HG03354 (cell line): Measurements from ENCODE around the gene PAEP.
"Not testable (repeated sequence)": the region's sequence is repeated elsewhere in the genome, so short reads cannot be mapped to it uniquely, and the experiment has no call there.

ENCODE experiments used
- ATAC-seq: cut with Tn5 transposase; IDR thresholded peaks from one replicate; pipeline ENCODE4 v1.9.1; 2021; ENCODE audit warnings: mild to moderate bottlenecking; ENCODE audit not compliant: unreplicated experiment, poor library complexity, severe bottlenecking

Gene PAEP

GRCh38 chr9:135525241-135526088, 36.1 kb upstream of the PAEP start:
- no peak for ATAC-seq

DNA sequence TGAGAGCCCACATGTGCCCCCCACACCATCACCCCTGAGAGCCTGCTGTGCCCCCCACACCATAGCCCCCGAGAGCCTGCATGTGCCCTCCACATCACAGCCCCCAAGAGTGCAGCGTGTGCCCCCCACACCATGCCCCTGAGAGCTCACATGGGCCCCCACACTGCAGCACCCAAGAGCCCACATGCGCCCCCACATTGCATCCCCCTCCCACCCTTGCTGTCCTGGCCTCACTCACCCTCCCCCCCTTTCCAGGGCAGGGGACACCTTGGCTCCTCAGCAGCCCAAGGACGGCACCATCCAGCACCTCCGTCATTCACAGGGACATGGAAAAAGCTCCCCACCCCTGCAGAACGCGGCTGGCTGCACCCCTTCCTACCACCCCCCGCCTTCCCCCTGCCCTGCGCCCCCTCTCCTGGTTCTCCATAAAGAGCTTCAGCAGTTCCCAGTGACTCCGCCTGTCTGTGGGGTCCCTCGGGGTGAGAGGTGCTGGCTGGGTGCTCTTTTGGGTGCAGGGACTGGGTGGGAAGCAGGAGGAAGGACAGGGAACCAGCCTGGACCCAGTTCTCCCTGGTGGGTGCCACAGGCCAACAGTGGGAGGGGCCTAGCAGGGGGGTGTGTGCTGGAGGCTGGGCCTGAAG, 35.3 kb upstream of the PAEP start:
- ATAC-seq, result no peak

DNA sequence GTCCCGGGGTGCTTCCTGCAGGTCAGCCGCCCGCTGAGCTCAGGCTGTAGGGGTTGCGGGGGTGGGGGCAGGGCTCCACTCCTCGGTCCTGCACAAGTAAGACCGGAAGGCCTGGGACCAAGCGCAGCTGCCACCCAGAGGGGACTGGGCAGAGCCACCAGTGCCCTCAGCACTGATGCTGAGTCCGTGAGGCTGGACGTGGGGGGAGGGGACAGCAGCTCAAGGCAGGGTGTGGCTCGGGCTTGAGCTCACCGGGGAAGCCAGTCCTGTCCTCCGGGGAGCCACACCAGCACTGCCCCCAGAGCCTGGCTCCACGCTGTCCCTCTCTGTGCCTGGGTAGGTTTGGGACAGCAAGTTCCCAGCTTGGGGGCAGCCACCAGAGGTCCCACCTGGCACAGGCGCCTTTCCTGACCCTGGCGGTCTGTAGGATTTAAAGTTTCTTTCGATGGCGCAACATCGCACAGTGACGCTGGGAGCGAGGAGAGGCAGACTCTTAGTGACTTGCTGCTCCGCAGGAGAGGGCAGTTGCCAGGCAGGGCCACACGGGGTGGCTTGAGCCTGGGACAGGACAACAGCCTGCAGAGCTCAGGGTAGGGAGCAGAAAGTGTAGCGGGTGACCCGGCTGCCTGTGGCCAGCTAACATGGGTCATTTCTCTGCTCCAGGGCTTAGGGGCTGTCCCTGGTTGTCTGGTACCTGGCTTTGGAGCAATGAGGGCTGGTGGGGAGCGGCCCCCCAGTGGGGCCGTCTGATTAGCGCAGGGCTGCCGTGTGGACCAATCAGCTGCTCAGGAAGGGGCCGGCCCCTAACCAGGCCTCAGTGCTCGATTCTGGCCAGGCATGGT, 34.6 kb upstream of the PAEP start:
- no peak for ATAC-seq

- not testable (repeated sequence) for ATAC-seq
Measured at GRCh38 chr9:135528842-135529435, 32.6 kb upstream of the PAEP start.

- ATAC-seq, result no peak
Measured at GRCh38 chr9:135530146-135530545, 31.4 kb upstream of the PAEP start.

GRCh38 chr9:135531096-135531495, 30.5 kb upstream of the PAEP start:
- ATAC-seq, result no peak

- ATAC-seq, result no peak
Measured at GRCh38 chr9:135533113-135533512, 28.4 kb upstream of the PAEP start.

GRCh38 chr9:135533674-135534073, 27.9 kb upstream of the PAEP start:
- no peak for ATAC-seq

GRCh38 chr9:135534192-135534711, 27.3 kb upstream of the PAEP start:
- ATAC-seq, result not testable (repeated sequence)

DNA sequence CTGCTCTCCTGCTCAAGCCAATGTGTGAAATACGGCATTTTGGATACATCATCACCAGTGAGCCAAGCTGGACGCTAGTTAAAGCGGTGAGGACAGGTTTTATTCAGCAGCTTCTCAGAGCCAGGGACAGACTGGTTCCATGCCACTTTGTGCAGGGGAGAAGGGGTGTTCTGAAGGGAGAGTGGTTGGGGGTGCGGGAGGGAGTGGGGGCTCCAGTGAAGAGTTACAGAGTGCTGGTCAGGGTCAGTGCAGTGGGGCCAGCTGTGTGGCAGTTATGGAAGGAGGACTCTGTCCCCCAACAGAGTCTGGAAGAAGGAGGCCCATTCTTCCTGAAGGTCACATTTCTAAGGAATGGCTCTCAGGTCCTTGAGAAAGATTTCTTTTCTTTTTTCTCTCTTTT, 26.7 kb upstream of the PAEP start:
- not testable (repeated sequence) for ATAC-seq

DNA sequence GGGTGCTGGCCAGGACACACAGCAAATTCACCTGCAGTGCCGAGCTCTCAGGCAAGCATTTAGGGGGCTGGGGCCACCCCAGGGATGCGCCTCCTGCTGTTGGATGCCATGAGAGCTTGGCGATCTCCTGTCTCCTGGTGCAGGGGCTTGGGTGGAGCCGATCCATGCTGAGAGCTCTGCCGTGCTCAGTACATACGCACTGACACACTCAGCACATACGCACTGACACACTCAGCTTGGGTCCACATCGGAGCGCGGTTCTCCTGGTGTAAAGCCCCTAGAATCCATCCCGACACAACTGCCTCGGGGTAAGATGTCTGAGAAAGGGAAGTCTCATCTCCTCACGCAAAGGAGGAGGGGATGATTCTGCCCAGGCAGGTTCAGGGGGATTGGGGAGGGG, 25.9 kb upstream of the PAEP start:
- ATAC-seq, result not testable (repeated sequence)

DNA sequence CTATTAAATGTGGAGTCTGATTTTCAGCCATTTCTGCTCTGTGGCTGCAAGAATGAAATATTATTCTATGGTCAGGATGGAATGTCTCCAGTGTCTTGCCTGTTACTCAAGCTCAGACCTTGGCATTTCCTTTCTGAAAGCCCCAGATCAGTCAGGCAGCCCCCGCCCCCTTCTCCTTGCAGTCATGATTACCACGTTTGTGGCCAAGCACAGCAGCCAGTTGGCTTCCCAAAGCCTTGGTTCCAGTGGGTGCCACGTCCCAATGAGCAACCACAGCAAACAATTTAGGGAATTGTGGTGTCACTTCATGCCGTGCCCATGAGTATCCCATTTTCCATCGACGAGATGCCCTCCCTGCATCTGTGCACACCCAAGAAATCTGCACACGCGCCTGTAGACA, 25.3 kb upstream of the PAEP start:
- ATAC-seq, result no peak

DNA sequence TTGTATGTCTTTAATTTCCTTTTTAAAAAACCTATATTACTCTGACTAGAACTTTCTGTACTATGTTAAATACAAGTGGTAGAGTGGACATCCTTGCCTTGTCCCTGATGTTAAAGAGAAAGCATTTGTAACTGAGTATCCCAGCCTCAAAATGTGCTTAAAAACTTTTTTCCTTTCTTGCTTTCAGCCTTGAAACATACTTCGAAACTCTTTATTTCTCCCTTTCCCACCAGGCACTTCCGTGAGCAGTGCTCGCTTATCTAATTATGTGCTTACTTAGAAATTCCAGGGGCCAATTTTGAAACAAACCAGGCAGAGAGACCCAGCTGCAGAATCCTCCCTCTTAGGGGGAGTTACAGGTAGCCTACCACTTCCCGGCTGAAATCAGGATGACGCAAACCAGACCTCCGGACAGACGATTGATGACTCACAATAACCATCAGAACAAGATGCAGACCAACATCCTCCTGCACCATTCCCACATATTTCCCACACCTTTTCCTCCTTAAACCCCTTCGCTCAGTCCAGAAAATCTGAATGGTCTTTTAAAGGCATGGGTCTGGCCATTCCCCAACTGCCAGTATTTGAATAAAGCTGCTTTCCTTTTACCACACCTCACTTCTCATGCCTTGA, 18.2 kb upstream of the PAEP start:
- not testable (repeated sequence) for ATAC-seq

- ATAC-seq, result no peak
Measured at GRCh38 chr9:135544981-135545635, 16.4 kb upstream of the PAEP start.

DNA sequence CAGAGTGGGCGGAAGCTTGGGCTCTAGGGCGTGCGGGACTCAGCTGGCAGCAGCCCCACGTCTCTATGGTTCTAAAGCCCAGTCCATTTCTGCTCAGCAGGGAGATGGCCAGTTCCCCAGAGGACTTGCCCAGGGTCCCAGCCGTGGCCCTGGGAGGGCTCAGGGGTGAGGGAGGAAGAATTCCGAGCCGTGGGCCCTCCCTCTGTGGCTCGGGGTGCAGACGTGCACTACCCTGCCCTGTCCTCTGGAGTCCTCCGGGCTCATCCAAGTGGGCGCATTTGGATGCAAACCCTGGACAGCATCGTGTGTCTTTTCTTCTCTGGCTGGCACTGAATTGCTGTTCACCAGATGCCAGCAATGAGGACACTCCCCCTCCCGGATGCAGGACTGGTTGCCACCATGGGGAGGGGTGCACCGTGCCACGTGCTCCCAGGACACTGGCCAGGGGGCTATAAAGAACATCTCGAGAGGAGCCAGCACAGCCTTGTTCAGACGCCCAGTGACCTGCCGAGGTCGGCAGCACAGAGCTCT, 15.8 kb upstream of the PAEP start, which contains the start of gene OBP2A:
Gene OBP2A, plus strand, starts transcription at position 481 of the 531 bp plus-strand sequence. CDS start 55 bp downstream, outside the sequence.
- not testable (repeated sequence) for ATAC-seq

DNA sequence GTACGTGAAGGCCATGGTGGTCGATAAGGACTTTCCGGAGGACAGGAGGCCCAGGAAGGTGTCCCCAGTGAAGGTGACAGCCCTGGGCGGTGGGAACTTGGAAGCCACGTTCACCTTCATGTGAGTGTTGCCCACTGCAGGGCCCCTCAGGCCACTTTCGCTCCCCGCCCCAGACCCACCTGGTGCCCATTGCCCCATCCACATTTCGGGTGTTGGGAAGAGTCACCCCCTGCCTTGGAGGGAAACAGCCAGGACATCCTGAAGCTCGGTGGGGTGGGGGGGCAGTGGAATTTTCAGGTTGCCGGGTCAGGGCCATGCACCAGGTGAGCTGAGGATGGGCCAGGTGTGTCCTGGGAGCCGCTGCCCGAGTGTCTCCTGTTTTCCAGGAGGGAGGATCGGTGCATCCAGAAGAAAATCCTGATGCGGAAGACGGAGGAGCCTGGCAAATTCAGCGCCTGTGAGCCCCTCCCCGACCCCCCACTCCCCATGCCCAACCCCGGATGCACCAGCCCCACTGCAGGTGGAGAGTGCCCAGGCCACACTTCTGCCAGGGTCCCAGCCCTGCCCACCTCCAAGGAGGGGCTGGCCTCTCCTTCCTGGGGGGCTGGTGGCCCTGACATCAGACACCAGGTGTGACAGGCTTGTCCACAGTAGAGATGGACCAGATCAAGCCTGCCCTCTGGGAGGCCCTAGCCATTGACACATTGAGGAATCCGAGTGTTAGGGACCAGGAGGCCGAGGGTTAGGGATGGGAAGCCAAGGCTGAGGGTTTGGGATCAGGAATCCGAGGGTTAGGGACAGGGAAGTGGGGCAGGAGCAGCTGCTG, 14.6 kb upstream of the PAEP start:
- ATAC-seq, result not testable (repeated sequence)
